HG03565 (cell line): ENCODE measurements around the gene ARSG.

Experiments
- ATAC-seq: cut with Tn5 transposase; IDR thresholded peaks from one replicate; pipeline ENCODE4 v1.9.1; 2021; ENCODE audit warnings: mild to moderate bottlenecking, moderate library complexity; ENCODE audit not compliant: unreplicated experiment

The ARSG gene

DNA sequence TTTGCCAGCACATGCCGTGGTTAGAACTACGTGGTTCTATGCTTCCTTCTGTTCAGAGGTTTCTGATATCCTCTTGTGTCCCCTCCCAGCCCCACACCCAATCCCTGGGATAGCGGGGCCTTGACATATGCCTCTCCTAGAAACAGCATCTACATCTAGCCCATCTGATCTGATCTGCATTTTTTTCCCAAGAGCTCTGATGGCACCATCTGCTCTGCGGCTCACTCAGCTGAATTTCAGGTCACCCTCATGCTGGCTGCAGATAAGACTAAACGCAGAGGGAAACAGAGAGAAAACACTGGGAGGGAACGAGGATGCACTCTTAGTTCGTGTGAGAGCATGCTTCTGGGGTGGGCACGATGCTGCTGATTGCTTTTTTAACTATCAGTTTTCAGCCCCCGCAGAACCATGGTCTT, 155.3 kb downstream of the ARSG start:
- ATAC-seq, result no peak

DNA sequence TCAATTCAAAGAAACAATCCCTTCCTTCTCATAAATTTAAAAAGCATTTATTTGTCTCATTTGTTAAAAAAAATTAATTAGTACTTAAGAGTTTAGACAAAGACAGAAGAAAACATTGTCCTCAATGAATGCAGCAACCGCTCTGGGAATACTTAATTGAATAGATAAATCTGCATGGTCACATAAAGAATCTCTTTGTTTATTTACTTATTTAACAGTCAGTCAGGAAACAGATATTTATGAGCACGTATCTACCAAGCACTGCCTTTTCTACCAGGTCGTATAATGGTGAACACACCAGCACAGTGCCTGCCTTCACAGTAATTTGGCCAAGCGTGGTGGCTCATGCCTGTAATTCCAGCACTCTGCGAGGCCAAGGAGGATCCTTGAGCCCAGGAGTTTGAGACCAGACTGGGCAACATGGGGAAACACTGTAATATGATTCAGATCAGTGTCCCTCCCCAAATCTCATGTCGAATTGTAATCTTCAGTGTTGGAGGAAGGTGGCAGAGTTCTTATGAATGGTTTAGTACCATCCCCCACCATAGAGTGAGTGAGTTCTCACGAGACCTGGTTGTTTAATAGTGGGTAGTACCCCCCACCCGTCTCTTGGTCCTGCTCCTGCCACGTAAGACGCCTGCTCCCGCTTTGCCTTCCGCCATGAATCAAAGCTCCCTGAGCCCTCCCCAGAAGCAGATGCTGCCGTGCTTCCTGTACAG, 157.9 kb downstream of the ARSG start:
- no peak for ATAC-seq

DNA sequence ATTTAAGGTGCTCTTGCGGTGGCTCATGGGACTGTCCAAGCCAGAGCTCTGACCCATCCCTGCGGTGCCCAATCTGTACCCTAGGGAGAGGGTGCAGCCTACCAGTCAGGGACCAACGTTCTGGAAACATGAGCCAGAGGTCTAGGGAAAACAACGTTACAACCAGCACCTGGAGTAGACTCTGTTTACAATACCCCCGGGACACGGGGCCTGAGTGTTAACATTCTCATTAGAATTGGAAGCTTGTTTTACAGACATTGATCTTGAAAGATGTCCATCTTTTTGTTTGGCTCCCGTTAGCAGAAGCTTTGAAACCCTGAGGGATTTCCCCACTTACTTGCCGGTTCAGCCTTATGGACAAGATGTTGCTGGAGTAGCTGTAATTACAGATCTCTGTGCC, 159.1 kb downstream of the ARSG start:
- ATAC-seq, result no peak

- no peak for ATAC-seq
Observed at GRCh38 chr17:68450801-68451200, 159.5 kb downstream of the ARSG start.

DNA sequence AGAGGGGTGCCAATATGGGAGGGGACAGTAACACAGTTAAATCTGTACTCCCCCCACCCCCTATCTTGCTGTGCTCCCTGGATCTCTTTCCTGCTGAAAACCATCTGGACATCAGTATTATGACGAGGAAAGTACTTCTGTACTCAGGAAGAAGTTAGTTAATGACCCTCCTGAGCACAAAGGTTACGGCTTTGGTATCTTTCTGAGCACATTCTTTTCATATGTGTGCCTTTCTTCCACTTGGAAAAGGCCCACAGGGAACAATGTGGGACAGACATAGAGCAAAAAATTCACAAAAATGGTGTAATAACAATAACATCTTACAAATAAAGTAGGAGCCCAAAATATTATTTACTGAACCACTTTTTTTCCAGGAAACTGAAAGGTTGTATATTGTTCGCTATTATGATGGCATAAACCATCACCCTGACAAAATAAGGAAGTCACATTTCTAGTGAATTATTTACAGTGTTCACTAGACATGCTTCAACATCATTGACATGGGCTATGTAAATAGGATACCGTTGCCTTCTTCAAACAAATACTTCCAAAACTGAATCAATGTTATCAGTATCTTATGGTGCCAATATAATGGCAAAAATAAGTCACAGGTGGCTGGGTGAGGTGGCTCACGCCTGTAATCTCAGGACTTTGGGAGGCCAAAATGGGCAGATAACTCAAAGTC, 160.5 kb downstream of the ARSG start:
- ATAC-seq, result no peak

GRCh38 chr17:68452724-68453290, 161.5 kb downstream of the ARSG start:
- ATAC-seq, result no peak

GRCh38 chr17:68453991-68454665, 162.8 kb downstream of the ARSG start:
- ATAC-seq, result no peak

- no peak for ATAC-seq
Observed at GRCh38 chr17:68455901-68456338, 164.6 kb downstream of the ARSG start.

DNA sequence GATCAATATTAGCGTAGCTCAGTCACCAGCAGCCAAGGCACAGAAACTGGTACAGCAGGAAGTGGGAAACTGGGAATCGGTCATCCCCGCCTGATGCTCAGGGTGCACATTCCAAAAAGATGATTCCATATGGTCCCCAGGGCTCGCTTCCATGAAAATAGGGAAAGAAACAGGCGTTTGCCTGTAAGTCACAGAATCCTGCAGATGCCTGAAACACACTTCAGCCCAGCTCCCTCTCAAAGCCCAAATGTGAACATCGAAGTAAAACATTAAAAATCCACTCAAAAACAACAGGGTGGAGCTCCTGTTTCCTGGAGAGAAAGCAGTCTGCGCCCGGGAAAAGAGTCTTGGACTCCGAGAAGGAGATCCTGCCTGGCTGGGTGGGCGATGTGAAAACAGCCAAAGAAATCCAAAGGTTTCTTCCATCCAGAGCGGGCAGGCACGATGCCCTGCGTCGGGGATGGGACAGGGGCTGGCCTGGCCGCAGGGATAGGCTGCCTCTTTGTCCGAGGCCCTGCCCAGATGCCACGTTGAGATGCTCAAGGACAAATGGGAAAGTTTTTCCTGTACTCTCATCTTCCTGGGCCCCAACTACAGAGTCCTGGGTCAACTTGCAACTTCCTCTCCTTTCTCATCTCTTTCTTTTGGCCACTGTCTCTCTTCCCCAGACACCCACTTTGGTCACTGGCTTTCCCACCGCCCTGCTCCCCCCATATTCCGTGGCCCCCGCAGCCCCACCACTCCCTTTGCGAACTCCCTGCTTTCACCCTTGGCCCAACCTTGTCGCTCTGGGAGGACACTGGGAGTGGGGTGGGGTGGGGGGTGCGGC, 165.3 kb downstream of the ARSG start:
- ATAC-seq, result no peak

DNA sequence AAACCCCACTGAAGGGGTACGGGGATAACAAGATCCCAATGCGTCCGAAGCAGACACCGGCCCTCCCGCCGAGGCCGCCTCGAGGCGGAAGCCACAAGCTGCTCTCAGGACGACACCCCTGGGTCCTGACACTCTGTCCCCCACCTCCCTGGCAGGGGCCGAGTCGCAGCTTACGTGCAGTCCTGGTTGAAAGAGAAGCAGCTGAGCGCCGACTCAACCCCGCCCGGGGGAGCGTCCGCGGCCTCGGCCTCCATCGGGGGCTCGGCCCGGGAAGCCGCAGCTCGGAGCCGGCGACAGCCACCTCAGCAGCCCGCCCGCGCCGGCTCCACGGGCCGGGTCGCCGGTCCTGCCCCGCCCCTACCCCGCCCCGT, 165.9 kb downstream of the ARSG start, which contains the start of gene WIPI1:
WIPI1 (minus strand) TSS at position 329 of the 371 bp plus-strand sequence; CDS start at position 254, 75 bp downstream.
- peak; percentile 19 for ATAC-seq

- peak; percentile 68 for ATAC-seq
Observed at GRCh38 chr17:68457539-68458259, 166.4 kb downstream of the ARSG start.

DNA sequence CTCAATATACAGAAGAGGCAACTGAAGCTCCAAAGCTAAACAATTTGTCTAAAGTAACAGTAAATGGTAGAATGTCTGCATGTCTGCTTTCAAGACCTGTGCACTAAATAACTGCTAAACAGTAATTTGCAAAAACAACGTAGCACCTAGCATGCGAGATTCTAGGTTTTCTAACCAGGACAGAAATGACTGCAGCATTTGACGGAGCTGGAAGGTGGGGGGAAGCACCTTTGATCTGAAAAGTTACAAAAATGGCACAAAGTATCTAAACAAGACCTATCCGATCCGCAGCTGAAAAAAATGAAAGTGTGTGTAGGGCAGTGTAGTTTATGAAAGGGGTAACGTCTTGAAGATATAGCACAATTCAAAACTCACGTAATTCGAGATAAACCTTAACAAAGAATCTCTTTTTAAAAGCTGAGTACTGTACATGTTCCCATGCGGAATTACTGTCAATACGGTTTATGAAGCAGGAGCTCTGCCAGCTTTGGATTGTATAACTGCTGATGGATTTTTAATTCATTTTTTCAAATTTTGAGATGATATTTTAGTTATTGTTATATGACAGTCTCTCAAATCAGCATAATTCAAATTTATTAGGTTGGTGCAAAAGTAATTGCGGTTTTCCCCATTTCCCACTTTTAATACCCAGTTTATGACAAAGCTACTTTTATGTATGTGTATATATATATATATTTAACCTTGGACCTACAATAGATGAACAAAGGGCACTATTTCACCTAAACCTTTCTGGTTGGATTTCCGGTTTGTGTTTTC, 167.2 kb downstream of the ARSG start:
- no peak for ATAC-seq

DNA sequence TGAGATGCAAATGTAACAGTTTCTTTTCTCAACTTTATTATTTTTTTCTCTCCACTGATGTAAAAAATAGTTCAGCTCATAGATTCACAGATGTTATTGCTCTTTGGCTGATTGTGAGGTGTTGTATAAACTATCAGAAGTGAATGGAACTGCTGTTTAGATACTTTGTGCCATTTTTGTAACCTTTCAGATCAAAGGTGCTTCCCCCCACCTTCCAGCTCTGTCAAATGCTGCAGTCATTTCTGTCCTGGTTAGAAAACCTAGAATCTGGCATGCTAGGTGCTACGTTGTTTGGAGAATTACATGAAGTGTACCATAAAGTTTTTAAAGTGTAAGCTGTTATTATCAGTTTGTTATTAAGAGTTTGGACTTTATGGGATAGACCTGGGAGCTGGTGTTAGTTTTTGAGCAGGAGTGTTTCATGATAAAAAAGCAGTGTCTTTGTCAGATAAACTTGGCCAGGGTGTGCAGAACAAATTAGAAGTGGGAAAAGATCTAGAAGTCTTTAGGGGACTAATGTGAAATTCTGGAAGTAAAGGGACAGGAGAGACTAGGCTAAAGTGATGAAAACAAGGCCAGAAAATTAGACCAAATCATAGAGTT, 167.8 kb downstream of the ARSG start:
- ATAC-seq, result no peak

GRCh38 chr17:68460146-68460545, 168.9 kb downstream of the ARSG start:
- no peak for ATAC-seq

DNA sequence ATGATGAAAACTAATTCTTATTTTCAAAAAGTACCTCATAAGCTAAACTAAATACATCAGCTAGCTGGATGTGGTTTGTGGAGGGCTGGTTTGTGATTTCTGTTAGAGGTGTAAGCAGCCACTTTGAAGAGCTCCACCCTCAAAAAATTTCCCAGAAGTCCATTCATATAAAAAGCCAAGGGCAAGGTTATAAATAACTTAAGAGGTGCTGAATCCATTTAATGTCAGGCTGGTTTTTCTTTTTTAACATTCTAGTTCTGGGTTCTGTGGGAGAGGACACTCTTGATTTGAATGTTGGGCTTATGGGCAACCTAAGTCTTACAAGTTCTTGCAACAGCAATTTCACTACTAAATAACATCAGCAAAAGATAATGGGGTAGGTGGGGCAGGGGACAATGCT, 169.4 kb downstream of the ARSG start:
- ATAC-seq, result no peak

- no peak for ATAC-seq
Observed at GRCh38 chr17:68461122-68461539, 169.8 kb downstream of the ARSG start.

DNA sequence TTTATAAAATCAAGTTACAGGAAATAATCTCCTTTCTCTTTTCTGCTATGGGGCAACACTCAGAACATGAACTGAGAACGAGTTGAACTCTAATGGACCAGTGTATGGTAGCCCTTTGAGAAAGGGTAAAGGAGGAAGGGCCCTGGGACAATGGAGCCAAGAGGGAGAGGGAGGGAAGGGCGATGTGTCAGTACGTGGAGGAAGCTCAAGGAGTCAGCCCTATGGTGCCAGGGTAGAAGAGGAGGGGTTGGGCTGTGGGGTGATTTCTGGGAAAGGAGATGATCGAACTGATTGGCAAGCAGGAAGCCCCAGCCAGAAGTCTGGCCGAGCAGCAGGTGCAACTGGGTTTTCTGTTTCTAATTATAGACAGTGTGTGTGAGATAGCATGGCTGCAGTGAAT, 170.3 kb downstream of the ARSG start:
- ATAC-seq, result no peak

DNA sequence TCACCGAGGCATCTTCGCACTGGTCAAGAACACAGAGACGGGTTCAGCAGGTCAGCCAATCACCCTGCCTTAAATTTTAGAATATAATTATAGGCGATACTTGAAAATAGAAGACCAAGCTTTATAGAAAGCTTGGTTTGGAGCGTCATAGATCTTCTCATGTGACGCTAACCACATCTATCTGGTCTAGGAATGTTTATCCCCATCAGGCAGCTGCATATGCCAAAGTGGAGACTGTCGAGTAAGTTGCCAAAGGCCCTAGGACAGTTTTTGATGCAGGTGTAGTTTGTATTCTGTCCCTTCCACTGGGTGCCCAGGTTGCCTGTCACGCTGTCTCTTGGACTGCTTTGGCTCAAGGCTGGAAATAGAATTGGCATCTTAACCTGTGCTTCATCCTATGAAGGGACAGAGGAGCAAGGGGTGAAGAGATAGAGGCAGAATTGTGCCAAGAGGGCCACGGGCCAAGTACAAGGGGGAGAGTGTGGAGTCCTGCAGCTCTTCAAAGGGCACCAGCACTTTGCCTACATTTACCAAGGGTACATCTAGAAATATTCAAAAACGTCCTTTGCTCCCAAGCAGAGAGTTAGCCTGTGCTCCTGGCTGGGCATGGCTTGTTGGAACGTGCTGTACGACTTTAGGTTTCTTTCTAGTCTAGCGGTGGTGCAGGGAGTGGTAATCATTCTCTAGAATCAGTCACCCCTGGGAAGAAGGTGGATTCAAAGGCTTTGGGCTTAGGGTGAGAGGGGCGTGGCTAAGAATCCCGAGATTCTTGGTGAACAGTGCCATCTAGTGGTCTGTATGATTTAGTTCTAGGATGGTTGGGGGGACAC, 171.3 kb downstream of the ARSG start:
- ATAC-seq, result no peak
